Ovary (tissue), 3 donors: ENCODE measurements around the gene SSU72.
"Not testable (repeated sequence)": the region's sequence is repeated elsewhere in the genome, so short reads cannot be mapped to it uniquely, and the experiment has no call there.

Experiments
- EP300 ChIP-seq: sonication (generic); formaldehyde crosslinking; IDR thresholded peaks from one replicate; pipeline ENCODE4 v1.6.1; 2017; ENCODE audit warnings: antibody characterized with exemption
- POLR2A ChIP-seq: fragments of 450-650 bp; IDR thresholded peaks from one replicate; pipeline ENCODE4 v1.6.1; 2017; ENCODE audit warnings: antibody characterized with exemption, mild to moderate bottlenecking, moderate library complexity
- TF ChIP-seq, protein P1 (sequence below), 3 donors: fragments of 450-650 bp in 2 of 3; fragments of 200-600 bp in 1 of 3; IDR thresholded peaks; one replicate each; pipeline versions ENCODE4 v1.5.1 to v1.8.0; 2016 to 2022; ENCODE audit warnings: antibody characterized with exemption in 3 of 3, mild to moderate bottlenecking in 1 of 3
- donor health status: DM: no; HTN: no; CAD: no.

DNA sequence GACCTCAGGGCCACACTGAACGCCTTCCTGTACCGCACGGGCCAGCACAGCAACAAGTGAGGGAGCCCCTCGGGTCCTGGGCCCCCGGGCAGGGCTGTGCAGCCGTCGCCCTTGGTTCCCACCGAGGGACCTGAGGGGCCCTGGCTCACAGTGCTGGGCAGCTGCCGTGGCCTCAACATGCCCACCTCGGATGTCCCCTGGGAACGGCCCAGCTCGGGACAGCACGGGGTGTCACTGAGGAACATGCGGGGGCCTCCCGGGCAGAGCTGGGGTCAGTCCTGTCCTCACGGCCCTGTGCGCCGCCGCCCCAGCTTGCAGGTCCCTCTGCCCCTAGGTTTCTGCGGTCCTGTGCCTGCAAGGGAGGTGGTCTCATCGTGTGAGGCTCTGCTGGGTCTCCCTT, 48.2 kb downstream of the SSU72 start:
- TF ChIP-seq, protein P1, sequence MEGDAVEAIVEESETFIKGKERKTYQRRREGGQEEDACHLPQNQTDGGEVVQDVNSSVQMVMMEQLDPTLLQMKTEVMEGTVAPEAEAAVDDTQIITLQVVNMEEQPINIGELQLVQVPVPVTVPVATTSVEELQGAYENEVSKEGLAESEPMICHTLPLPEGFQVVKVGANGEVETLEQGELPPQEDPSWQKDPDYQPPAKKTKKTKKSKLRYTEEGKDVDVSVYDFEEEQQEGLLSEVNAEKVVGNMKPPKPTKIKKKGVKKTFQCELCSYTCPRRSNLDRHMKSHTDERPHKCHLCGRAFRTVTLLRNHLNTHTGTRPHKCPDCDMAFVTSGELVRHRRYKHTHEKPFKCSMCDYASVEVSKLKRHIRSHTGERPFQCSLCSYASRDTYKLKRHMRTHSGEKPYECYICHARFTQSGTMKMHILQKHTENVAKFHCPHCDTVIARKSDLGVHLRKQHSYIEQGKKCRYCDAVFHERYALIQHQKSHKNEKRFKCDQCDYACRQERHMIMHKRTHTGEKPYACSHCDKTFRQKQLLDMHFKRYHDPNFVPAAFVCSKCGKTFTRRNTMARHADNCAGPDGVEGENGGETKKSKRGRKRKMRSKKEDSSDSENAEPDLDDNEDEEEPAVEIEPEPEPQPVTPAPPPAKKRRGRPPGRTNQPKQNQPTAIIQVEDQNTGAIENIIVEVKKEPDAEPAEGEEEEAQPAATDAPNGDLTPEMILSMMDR (IDR thresholded peaks at IDR 0.05) = not testable (repeated sequence)
- TF ChIP-seq POLR2A, EP300: not testable (repeated sequence)
